Measurements from ENCODE around the gene PACS1. TPM values are rescaled to one million over a fixed set of nuclear protein-coding genes. Genes with fewer than 3 reads are reported as not detected.

The PACS1 gene
- total RNA-seq, 1 donor from 2014 or later = 26.6 TPM

Other genes with a start within 250 kb of the PACS1 start
- gene SNX32, start 236.3 kb upstream of the PACS1 start, total RNA-seq = 0.36 and 0.40 TPM in 2 replicates
- 748 and 837 TPM in 2 replicates for gene CFL1, start 212.1 kb upstream of the PACS1 start, total RNA-seq
- 46.8 and 47.6 TPM in 2 replicates for gene MUS81, start 209.8 kb upstream of the PACS1 start, total RNA-seq
- 124 and 141 TPM in 2 replicates for gene EFEMP2, start 197.5 kb upstream of the PACS1 start, total RNA-seq
- not detected in 2 replicates for gene CTSW, start 190.4 kb upstream of the PACS1 start, total RNA-seq
- 92.4 and 103 TPM in 2 replicates for gene FIBP, start 181.8 kb upstream of the PACS1 start, total RNA-seq
- gene CCDC85B, start 179.6 kb upstream of the PACS1 start, total RNA-seq = 76.4 and 102 TPM in 2 replicates
- 7.5 and 11.6 TPM in 2 replicates for gene FOSL1, start 169.9 kb upstream of the PACS1 start, total RNA-seq
- 30.5 and 36.2 TPM in 2 replicates for gene C11orf68, start 151.2 kb upstream of the PACS1 start, total RNA-seq
- gene DRAP1, start 150.8 kb upstream of the PACS1 start, total RNA-seq = 133 and 165 TPM in 2 replicates
- not detected in 2 replicates for gene TSGA10IP, start 124.8 kb upstream of the PACS1 start, total RNA-seq
- gene SART1, start 108.5 kb upstream of the PACS1 start, total RNA-seq = 32.3 and 39.2 TPM in 2 replicates
- gene EIF1AD, start 68.1 kb upstream of the PACS1 start, total RNA-seq = 39.4 and 41.3 TPM in 2 replicates
- 59.3 and 67.2 TPM in 2 replicates for gene BANF1, start 67.8 kb upstream of the PACS1 start, total RNA-seq
- gene CST6, start 58.3 kb upstream of the PACS1 start, total RNA-seq = 1.9 TPM in 1 of 2 replicates, not detected in the other
- not detected in 2 replicates for gene CATSPER1, start 43.8 kb upstream of the PACS1 start, total RNA-seq
- gene GAL3ST3, start 21.1 kb upstream of the PACS1 start, total RNA-seq = not detected in 2 replicates
- 115 and 134 TPM in 2 replicates for gene SF3B2, start 17.9 kb upstream of the PACS1 start, total RNA-seq
- 37.6 and 49.9 TPM in 2 replicates for gene KLC2, start 187.4 kb downstream of the PACS1 start, total RNA-seq
- 143 and 146 TPM in 2 replicates for gene RAB1B, start 198.4 kb downstream of the PACS1 start, total RNA-seq
- 1.3 and 1.9 TPM in 2 replicates for gene CNIH2, start 207.9 kb downstream of the PACS1 start, total RNA-seq
- gene YIF1A, start 218.9 kb downstream of the PACS1 start, total RNA-seq = 115 and 165 TPM in 2 replicates
- 0.08 and 0.26 TPM in 2 replicates for gene TMEM151A, start 221.6 kb downstream of the PACS1 start, total RNA-seq
- gene CD248, start 246.8 kb downstream of the PACS1 start, total RNA-seq = not detected in 2 replicates